Mucosa of stomach (tissue), 1 donor: Measurements from ENCODE around the gene OPCML.
"Not testable (repeated sequence)": the region's sequence is repeated elsewhere in the genome, so short reads cannot be mapped to it uniquely, and the experiment has no call there.

ENCODE experiments used
- H3K27me3 ChIP-seq: one replicate; pipeline ENCODE4 v1.7.0; 2013; ENCODE audit warnings: mild to moderate bottlenecking, low read length; ENCODE audit not compliant: control insufficient read depth, insufficient read depth
- H3K36me3 ChIP-seq: one replicate; pipeline ENCODE4 v1.7.0; 2013; ENCODE audit warnings: low read length; ENCODE audit not compliant: control insufficient read depth, insufficient read depth
- H3K4me1 ChIP-seq: one replicate; pipeline ENCODE4 v1.7.0; 2013; ENCODE audit warnings: mild to moderate bottlenecking, low read length; ENCODE audit not compliant: control insufficient read depth, insufficient read depth
- H3K4me3 ChIP-seq: one replicate; pipeline ENCODE4 v1.7.0; 2013; ENCODE audit warnings: low read length
- H3K9ac ChIP-seq: one replicate; pipeline ENCODE4 v1.7.0; 2013; ENCODE audit warnings: mild to moderate bottlenecking, low read length, moderate library complexity
- H3K9me3 ChIP-seq: one replicate; pipeline ENCODE4 v1.7.0; 2013; ENCODE audit warnings: mild to moderate bottlenecking, low read length, moderate library complexity; ENCODE audit not compliant: control insufficient read depth
- donor health status: Pancreatic carcinoma.

OPCML gene

DNA sequence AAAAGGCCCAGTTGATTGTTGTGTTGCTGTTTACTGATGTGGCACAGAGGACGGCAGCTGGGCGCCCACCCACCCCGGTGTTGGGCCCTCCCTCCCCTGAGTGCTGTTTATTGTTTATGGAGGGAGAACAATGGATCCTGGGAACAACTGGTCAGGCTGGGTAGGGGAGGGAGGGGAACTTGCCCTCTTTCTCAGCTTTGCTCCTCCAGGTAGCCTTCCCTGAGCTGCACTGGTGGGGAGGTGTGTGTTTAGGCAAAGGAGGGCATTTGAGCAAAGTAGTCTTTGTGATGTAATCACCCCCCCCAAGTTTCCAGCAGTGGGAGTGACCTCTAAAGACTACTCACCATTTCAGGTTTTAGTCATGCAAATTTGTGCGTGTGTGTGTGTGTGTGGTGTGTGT, 1126.6 kb downstream of the OPCML start:
- Histone ChIP-seq H3K9me3 (no peaks in the 10 kb centered on the region), H3K36me3 (no peaks in the 10 kb centered on the region), H3K4me1 (no peaks in the 10 kb centered on the region), H3K27me3 (no peaks in the 10 kb centered on the region), H3K9ac (no peak overlapping the region), H3K4me3 (no peak overlapping the region)

- H3K4me3 ChIP-seq = no peak overlapping the region
- H3K9ac ChIP-seq = no peak overlapping the region
- H3K36me3 ChIP-seq = no peaks in the 10 kb centered on the region
- no peaks in the 10 kb centered on the region for H3K4me1 ChIP-seq
- no peaks in the 10 kb centered on the region for H3K9me3 ChIP-seq
- no peaks in the 10 kb centered on the region for H3K27me3 ChIP-seq
Measured at GRCh38 chr11:132402071-132402684, 1130.1 kb downstream of the OPCML start.

DNA sequence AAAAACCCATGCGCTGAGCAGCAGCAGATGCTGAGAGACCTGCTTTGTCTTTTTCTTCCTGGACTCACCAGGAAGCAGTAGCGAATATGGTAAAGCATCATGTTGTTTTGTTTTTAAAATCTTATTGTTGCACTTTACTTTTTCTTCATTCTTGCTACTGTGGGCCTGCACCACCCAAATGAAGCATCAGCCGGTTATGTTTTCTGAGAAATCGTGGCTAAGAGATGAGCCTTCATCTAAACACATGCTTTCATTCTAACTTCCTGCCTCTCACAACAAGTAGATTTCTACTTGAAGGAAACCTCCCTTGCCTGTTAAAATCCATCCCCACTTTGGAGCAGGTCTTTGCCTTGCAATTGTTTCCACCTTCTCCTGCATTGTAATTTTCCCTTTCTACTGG, 1136.0 kb downstream of the OPCML start:
- no peak overlapping the region for H3K4me3 ChIP-seq
- no peaks in the 10 kb centered on the region for H3K36me3 ChIP-seq
- no peaks in the 10 kb centered on the region for H3K27me3 ChIP-seq
- no peak overlapping the region for H3K9ac ChIP-seq
- H3K9me3 ChIP-seq = no peaks in the 10 kb centered on the region
- no peaks in the 10 kb centered on the region for H3K4me1 ChIP-seq

GRCh38 chr11:132395434-132395833, 1136.9 kb downstream of the OPCML start:
- Histone ChIP-seq H3K36me3 (no peaks in the 10 kb centered on the region), H3K4me3 (no peak overlapping the region), H3K9me3 (no peaks in the 10 kb centered on the region), H3K27me3 (no peaks in the 10 kb centered on the region), H3K9ac (no peak overlapping the region), H3K4me1 (no peaks in the 10 kb centered on the region)

DNA sequence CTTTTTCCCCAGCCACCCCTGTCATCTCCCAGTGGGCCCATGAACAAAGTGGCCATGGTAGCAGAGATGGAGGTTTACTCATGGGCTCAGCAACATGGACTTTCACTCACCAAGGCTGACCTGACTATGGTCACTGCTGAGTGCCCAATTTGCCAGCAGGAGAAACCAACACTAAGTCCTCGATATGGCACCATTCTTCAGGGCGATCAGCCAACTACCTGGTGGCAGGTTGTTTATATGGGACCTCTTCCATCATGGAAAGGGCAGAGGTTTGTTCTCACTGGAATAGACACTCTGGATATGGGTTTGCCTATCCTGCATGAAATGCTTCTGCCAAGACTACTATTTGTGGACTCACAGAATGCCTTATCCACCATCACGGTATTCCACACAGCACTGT, 1152.8 kb downstream of the OPCML start:
- no peaks in the 10 kb centered on the region for H3K4me1 ChIP-seq

GRCh38 chr11:132373405-132374143, 1158.7 kb downstream of the OPCML start:
- H3K4me1 ChIP-seq = no peaks in the 10 kb centered on the region
- no peaks in the 10 kb centered on the region for H3K36me3 ChIP-seq
- H3K4me3 ChIP-seq = no peak overlapping the region
- H3K9me3 ChIP-seq = no peaks in the 10 kb centered on the region
- no peak overlapping the region for H3K9ac ChIP-seq
- no peaks in the 10 kb centered on the region for H3K27me3 ChIP-seq

More for the DNA sequence above, 1152.8 kb downstream of the OPCML start:
- Histone ChIP-seq H3K9ac (no peak overlapping the region), H3K4me3 (no peak overlapping the region), H3K9me3 (no peaks in the 10 kb centered on the region), H3K36me3 (no peaks in the 10 kb centered on the region), H3K27me3 (no peaks in the 10 kb centered on the region)

- H3K27me3 ChIP-seq, H3K9me3 ChIP-seq, H3K4me1 ChIP-seq, H3K36me3 ChIP-seq, H3K4me3 ChIP-seq, H3K9ac ChIP-seq: not testable (repeated sequence)
Measured at GRCh38 chr11:132370114-132370513, 1162.2 kb downstream of the OPCML start.

DNA sequence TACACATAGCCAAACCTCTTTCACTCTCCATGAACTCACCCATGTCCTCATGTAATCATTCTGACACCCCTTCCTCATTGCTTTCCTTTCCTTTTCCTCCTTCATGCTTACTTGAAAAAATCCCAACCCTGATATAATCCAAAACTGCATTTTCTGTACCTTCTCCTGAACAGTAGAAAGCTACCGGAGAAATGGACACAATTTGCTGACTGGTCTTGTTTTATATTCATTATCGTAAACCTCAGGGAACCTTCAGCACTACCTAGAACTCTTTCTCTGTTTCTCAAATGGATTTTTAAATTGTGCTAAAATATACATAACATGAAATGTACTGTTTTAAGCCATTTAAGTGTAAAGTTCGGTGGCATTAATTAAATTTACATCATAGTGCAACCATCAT, 1165.0 kb downstream of the OPCML start:
- H3K9me3 ChIP-seq = no peaks in the 10 kb centered on the region
- no peak overlapping the region for H3K9ac ChIP-seq
- no peak overlapping the region for H3K4me3 ChIP-seq
- H3K4me1 ChIP-seq = no peaks in the 10 kb centered on the region
- no peaks in the 10 kb centered on the region for H3K27me3 ChIP-seq
- no peaks in the 10 kb centered on the region for H3K36me3 ChIP-seq

DNA sequence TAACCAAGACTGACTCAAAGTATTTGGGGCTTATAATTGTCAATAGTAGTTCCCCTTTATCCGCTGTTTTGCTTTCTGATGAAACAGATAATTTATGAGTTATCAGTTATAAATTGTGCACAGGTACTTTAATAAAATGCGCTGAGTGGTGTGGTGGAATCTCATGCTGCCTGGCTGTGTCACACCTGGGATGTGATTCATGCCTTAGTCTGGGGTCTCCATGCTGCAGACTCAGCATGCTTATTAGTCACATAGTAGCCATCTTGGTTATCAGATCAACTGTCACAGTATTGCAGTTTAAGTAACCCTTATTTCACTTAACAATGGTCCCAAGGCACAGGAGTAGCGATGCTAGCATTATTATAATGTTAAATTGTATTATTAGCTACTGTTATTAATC, 1166.7 kb downstream of the OPCML start:
- no peak overlapping the region for H3K4me3 ChIP-seq
- H3K27me3 ChIP-seq = no peaks in the 10 kb centered on the region
- no peaks in the 10 kb centered on the region for H3K9me3 ChIP-seq
- no peak overlapping the region for H3K9ac ChIP-seq
- no peaks in the 10 kb centered on the region for H3K36me3 ChIP-seq
- H3K4me1 ChIP-seq = no peaks in the 10 kb centered on the region
